Tibial nerve (tissue), 4 donors: ENCODE data around the gene MRPL23. TPM values are rescaled to one million over a fixed set of nuclear protein-coding genes. Genes with fewer than 3 reads are reported as not detected.

Experiments
- DNase-seq, 2 donors: peaks; one replicate each; pipeline ENCODE4 v3.0.0-alpha.2; 2019; ENCODE audit warnings: low spot score in 2 of 2
- H3K27ac ChIP-seq, 4 donors: fragments of 200-600 bp; sonication (generic) in 3 of 4; one replicate each; pipeline ENCODE4 v1.5.1; 2017 to 2019; ENCODE audit warnings: mild to moderate bottlenecking in 1 of 4
- H3K27me3 ChIP-seq, 2 donors: fragments of 200-600 bp; sonication (generic) in 1 of 2; one replicate each; pipeline versions ENCODE4 v1.5.1 to v1.6.0; 2017 to 2019
- H3K36me3 ChIP-seq, 3 donors: fragments of 200-600 bp; sonication (generic); one replicate each; pipeline ENCODE4 v1.5.1; 2018 to 2019
- H3K4me1 ChIP-seq, 4 donors: fragments of 200-600 bp; sonication (generic) in 3 of 4; one replicate each; pipeline ENCODE4 v1.5.1; 2017 to 2019
- H3K4me3 ChIP-seq, 4 donors: fragments of 200-600 bp; sonication (generic) in 3 of 4; one replicate each; pipeline ENCODE4 v1.5.1; 2017 to 2019; ENCODE audit warnings: mild to moderate bottlenecking in 1 of 4, moderate library complexity in 1 of 4
- H3K9me3 ChIP-seq, 4 donors: fragments of 200-600 bp; sonication (generic) in 3 of 4; one replicate each; pipeline ENCODE4 v1.5.1; 2017 to 2019
- EP300 ChIP-seq, 2 donors: sonication (generic); formaldehyde crosslinking; IDR thresholded peaks; one replicate each; pipeline ENCODE4 v1.6.1; 2017; ENCODE audit warnings: antibody characterized with exemption in 2 of 2, mild to moderate bottlenecking in 1 of 2
- POLR2A ChIP-seq, 2 donors: fragments of 450-650 bp; IDR thresholded peaks; one replicate each; pipeline ENCODE4 v1.6.1; 2017; ENCODE audit warnings: antibody characterized with exemption in 2 of 2, mild to moderate bottlenecking in 2 of 2, moderate library complexity in 2 of 2
- WGBS, 2 donors: methylation state at CpG; one replicate each; pipeline ENCODE4 v1.1.5; 2018; 5-methylcytosine and 5-hydroxymethylcytosine counted together
- total RNA-seq, 4 donors: library from RNA; depleted of rRNA; stranded (reverse); fragments of >200 nt; gene quantifications; one replicate each; pipeline ENCODE4 v1.1.0, GENCODE V29; 2016
- TF ChIP-seq, protein P1 (sequence below), 5 experiments: fragments of 200-600 bp in 3 of 5; fragments of 450-650 bp in 2 of 5; sonication (generic) in 3 of 5; IDR thresholded peaks; one replicate each; pipeline ENCODE4 v1.5.1; 2016 to 2019; ENCODE audit warnings: antibody characterized with exemption in 5 of 5, mild to moderate bottlenecking in 3 of 5, moderate library complexity in 2 of 5

MRPL23 gene
- total RNA-seq, 4 donors from 2014 or later, result 81.9 to 139 (median 136) TPM

DNA sequence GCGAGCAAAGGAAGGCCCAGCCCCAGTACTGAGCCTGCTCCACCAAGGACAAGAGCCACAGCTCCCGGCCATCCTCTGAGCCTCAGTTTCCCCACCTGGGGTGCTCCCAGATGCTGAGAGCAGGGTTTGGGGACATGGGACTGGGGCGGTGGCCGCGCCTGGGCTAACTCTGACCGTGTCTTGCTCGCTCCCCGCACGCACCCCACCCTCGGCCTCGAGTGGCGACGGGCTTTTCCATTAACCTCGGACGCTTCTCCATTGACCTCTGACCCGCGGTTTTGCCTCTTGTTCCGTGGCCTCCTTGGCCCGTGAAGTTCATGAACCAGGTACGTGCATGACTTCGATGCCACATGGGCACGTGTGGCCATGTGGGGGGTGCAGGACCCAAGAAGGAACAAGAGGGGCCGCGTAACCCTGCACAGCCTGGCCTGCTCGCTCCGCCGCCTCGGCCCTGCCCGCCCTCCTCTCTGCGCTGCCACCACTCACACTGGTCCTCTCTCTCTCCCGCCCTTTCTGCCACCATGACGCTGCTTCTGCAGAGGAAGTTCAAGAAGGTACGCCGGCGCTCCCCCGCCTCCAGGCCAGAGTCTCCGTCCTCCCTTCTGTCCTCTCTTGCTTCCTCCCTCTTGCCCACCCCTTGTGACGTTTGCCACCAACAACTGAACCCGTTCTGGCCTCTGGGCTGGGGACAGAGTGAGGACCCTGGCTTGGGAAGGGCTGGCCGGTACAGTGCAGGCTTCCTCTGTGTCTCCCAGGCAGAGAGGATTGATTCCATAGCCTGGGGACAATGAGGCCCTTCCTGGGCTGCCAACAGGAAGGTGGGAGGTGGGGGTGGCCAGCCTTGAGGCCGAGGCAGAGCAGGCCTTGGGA, 20.7 kb upstream of the MRPL23 start:
- peaks cover 0 to 66% (median 3%) of the 10 kb centered on the region in 4 donors for H3K4me1 ChIP-seq
- H3K27ac ChIP-seq, result peak overlapping the region in 2 of 4 donors; percentile 60 to 76
- H3K4me3 ChIP-seq, result no peak overlapping the region
- DNase-seq, result no peak
- H3K27me3 ChIP-seq, result no peaks in the 10 kb centered on the region
- no peaks in the 10 kb centered on the region for H3K9me3 ChIP-seq
- WGBS, 2 donors, result 81 to 83% methylated on average over 39 to 41 of the region's 41 CpGs
- TF ChIP-seq POLR2A (IDR thresholded peaks at IDR 0.05) (no peak), EP300 (IDR thresholded peaks at IDR 0.05) (no peak)
- TF ChIP-seq, protein P1, sequence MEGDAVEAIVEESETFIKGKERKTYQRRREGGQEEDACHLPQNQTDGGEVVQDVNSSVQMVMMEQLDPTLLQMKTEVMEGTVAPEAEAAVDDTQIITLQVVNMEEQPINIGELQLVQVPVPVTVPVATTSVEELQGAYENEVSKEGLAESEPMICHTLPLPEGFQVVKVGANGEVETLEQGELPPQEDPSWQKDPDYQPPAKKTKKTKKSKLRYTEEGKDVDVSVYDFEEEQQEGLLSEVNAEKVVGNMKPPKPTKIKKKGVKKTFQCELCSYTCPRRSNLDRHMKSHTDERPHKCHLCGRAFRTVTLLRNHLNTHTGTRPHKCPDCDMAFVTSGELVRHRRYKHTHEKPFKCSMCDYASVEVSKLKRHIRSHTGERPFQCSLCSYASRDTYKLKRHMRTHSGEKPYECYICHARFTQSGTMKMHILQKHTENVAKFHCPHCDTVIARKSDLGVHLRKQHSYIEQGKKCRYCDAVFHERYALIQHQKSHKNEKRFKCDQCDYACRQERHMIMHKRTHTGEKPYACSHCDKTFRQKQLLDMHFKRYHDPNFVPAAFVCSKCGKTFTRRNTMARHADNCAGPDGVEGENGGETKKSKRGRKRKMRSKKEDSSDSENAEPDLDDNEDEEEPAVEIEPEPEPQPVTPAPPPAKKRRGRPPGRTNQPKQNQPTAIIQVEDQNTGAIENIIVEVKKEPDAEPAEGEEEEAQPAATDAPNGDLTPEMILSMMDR (IDR thresholded peaks at IDR 0.05), result no peak
- H3K36me3 ChIP-seq, result no peaks in the 10 kb centered on the region

DNA sequence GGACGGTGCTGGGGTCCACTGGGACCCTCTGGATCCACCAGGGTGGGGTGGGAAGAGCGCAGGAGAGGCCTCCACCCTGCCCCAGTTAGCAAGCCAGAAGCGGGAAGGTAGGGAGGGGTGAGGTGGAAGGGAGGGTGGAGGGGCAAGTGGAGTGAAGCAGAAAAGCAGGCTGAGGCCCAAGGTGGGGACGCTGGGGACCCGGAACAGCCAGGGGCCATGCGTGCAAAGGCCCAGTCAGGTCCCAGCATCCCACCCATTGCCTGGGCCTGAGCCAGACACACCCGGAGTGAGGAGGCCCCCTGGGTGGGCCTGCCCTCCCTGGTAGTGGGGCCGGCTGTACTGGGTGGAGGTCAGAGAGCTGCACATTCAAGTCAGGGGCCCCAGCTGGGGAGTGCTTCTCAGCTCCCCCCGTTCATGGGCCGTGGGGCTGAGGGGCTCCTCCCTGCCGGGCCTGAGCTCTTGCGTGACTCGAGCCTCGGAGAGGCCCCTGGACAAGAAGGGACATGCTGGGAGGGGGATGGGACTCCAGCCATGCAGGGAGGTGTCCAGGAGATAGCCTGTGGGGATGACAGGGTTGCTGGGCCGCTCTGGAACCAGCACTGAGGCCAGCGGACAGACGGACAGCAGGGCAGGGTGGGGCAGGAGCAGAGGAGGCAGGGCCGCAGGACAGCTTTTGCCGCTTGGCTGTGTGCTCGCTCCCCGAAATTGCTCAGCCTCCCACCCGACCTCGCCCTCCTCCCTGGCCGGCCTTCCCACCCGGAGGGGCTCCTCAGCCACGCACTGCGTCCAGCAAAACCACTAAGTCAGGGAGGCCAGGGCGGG, 19.9 kb upstream of the MRPL23 start:
- Histone ChIP-seq H3K36me3 (no peaks in the 10 kb centered on the region), H3K4me1 (peaks cover 0 to 66% (median 3%) of the 10 kb centered on the region in 4 donors), H3K27ac (peak overlapping the region in 2 of 4 donors; percentile 60 to 76), H3K4me3 (no peak overlapping the region), H3K9me3 (no peaks in the 10 kb centered on the region), H3K27me3 (no peaks in the 10 kb centered on the region)
- TF ChIP-seq, protein P1 (IDR thresholded peaks at IDR 0.05), result no peak
- TF ChIP-seq EP300 (IDR thresholded peaks at IDR 0.05) (no peak), POLR2A (IDR thresholded peaks at IDR 0.05) (no peak)
- no peak for DNase-seq
- 59 to 62% methylated on average over 21 to 28 of the region's 28 CpGs for WGBS, 2 donors

DNA sequence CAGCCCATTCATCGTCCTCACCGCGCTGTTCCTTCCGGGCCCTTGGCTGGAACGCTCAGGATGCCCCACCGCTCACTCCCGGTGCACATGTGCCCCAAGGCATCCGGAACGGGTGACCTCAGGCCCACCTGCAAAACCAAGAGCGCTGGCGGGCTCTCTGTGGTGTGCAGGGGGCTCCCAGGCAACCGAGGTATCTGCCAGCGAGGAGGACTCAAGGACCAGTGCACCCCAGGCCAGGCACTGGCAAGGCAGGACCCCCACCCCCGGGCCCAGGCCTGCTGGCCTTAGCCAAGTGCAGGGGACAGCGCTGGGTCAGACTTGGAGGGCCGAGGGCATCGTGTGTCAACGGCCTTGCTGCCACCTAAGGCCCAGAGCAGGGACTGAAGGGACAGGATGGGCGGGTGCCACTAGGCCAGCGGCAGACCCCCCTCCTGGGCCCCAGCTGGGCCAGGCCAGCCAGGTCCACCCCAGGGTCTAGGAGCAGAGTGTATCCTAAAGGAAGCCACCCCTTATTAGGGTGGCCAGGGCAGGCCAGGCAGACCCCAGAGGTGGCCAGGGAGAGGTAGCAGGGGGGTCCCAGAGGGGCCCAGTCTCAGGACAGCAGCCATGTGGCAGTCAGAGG, 19.2 kb upstream of the MRPL23 start:
- H3K27ac ChIP-seq, result peak overlapping the region in 3 of 4 donors; percentile 53 to 76 (median 60)
- 71 to 88% methylated on average over 13 to 14 of the region's 20 CpGs for WGBS, 2 donors
- H3K4me1 ChIP-seq, result peaks cover 0 to 61% (median 3%) of the 10 kb centered on the region in 4 donors
- H3K36me3 ChIP-seq, result no peaks in the 10 kb centered on the region
- no peak overlapping the region for H3K4me3 ChIP-seq
- H3K27me3 ChIP-seq, result no peaks in the 10 kb centered on the region
- DNase-seq, result no peak
- TF ChIP-seq POLR2A (IDR thresholded peaks at IDR 0.05) (no peak), EP300 (IDR thresholded peaks at IDR 0.05) (no peak)
- TF ChIP-seq, protein P1 (IDR thresholded peaks at IDR 0.05), result no peak
- no peaks in the 10 kb centered on the region for H3K9me3 ChIP-seq

DNA sequence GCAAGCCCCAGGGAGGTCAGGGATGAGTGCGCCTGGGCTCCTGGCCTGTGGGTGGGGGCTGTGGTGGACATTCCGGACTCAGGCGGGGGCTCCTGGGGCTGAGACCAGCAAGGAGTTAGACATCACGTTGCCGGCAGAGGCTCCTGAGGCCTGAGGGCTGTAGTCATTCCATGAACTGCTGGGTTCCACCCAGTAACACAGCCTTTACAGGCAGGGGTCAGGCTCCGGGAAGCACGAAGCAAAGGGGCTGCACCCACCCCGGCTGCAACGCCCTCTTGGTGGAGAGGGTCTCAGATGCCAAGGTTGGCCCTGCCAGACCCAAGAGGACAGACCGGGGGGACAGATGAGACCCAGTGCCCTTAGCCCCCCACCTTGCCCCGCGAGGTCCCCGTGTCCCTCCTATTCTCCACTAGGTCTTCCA, 18.7 kb upstream of the MRPL23 start:
- 44 to 73% methylated on average over 8 to 13 of the region's 13 CpGs for WGBS, 2 donors
- no peaks in the 10 kb centered on the region for H3K27me3 ChIP-seq
- DNase-seq, result no peak
- H3K4me3 ChIP-seq, result no peak overlapping the region
- TF ChIP-seq, protein P1 (IDR thresholded peaks at IDR 0.05), result no peak
- no peak for TF ChIP-seq POLR2A (IDR thresholded peaks at IDR 0.05)
- no peak for TF ChIP-seq EP300 (IDR thresholded peaks at IDR 0.05)
- peak overlapping the region in 3 of 4 donors; percentile 53 to 76 (median 60) for H3K27ac ChIP-seq
- no peaks in the 10 kb centered on the region for H3K9me3 ChIP-seq
- no peaks in the 10 kb centered on the region for H3K36me3 ChIP-seq
- peaks cover 0 to 57% (median 3%) of the 10 kb centered on the region in 4 donors for H3K4me1 ChIP-seq
